ENCODE measurements around the gene PARD3B.
A peak's percentile ranks its signal among the peaks of the same experiment; 100 is the strongest.

Gene PARD3B

DNA sequence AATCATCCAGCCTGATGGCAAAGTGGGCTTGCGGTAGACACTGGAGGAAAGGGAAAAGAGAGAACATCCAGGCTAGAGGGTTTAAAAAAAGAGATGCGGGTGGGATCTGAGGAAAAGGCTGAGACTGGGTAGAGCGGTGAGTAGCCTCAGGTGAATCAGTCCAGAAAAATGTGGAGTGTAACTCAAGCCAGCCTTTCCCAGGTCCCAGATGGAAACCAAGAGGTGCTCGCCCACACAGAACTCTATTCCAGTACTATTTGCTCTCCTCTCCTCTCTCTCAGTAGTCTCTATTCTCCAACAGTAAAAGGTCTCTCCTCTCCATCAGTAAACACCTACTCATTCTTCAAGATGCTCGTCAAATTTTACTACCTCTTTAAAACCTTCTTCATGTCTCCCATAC is 1098.7 kb downstream of the PARD3B start:
- no peak for DNase-seq

DNA sequence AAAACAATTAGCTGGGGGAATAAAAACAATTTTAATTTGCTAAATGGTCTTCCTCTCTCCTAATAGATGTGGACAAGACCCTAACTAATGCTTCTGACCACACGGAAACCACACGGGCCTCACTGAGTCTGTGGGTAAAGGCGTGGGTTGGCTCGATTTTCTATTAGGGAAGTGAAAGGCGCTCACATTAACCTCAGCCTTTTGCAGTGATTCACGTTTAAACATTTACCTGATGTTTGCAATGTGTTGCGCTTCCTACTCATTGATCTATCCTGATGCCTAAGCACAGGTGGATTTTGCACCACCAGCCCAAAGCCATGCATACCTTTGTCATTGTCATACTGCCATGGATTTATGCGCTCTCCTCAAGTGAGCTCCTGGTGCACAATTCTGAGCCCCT is 1101.4 kb downstream of the PARD3B start:
- DNase-seq: no peak

- peak; percentile 81 for DNase-seq
Observed at GRCh38 chr2:205650450-205650849, 1105.2 kb downstream of the PARD3B start.

DNA sequence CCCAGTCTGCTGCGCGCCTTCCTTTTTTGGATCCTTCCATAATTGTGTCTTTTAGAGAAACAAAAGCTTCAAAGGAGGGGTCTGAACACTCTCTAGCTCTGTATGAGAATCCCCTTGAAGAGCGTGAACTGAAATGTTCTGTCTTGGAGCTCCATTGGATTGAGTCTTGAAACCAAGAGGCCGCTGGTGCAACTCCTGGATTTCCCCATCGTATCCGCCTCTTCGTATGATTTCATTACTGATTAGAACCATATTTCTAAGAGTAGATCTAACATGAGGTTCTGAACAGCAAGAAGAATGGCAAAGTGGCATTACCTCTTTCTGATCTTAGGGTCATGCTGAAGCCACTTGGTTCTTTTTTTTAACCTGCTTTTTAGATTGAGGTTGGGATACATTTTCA is 1105.7 kb downstream of the PARD3B start:
- no peak for DNase-seq

GRCh38 chr2:205651719-205652118 is 1106.4 kb downstream of the PARD3B start:
- no peak for DNase-seq

- peak; percentile 79 for DNase-seq
Observed at GRCh38 chr2:205654878-205655605, 1109.8 kb downstream of the PARD3B start.

- no peak for DNase-seq
Observed at GRCh38 chr2:205655779-205656456, 1110.6 kb downstream of the PARD3B start.

GRCh38 chr2:205656461-205656860 is 1111.2 kb downstream of the PARD3B start:
- no peak for DNase-seq

- DNase-seq: no peak
Observed at GRCh38 chr2:205656941-205657340, 1111.7 kb downstream of the PARD3B start.

- peak; percentile 49 for DNase-seq
Observed at GRCh38 chr2:205657579-205657978, 1112.3 kb downstream of the PARD3B start.

DNA sequence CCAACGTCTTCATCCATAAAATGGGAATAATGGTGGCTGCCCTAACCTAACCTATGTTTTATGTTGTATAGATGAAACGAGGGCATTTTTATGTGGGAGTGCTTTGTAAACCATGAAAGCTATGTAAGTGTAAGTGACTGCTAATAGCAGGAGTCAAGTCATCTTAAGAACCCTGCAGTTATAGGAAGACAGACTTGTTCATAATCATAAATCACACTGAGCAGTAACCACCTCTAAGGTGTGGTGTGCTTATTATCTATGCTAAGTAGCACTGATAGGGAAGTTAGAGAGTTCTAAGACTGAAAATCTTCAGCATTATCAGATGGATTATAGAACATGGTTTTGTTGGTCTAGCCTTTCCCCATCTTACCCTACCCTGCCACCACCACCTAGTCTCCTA is 1112.8 kb downstream of the PARD3B start:
- DNase-seq: no peak

DNA sequence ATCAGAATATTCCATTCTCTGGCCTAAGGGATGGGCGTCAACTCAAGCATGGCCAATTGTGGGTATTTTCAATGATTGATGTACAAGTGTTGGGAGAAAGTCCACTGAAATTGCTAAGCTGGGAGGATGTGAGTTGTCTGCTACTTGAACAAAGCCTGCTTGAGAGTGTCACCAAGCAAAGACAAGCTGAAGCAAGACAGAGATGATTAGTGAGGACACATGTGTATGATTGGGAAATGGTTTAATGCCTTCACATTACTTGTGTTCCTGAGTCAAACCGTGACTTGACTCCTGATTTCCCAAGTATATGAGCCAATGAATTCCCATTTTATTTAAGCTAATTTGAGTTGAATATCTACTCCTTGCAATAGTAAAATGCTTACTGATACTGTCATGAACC is 1113.3 kb downstream of the PARD3B start:
- no peak for DNase-seq

GRCh38 chr2:205659922-205660321 is 1114.6 kb downstream of the PARD3B start:
- no peak for DNase-seq

GRCh38 chr2:205660521-205661124 is 1115.3 kb downstream of the PARD3B start:
- DNase-seq: peak; percentile 95

DNA sequence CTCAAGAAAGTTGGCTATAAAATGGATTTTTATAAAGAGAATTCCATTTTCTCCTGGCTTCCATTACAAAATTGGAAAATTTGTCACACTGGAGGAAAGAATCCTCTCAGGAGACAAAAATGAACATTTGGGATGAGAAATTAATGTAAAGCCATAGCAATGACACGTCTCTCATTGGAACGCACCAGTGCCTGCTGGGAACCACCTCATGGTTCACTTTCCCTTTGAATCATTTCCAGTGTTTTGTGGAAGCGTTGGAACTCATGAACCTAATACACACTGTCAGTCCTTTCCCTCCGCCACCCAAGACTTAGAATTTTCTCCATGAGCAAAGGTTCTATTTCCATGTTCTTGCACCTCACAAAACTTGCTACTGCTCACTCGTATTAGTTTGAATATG is 1116.0 kb downstream of the PARD3B start:
- DNase-seq: no peak

GRCh38 chr2:205662206-205662965 is 1117.1 kb downstream of the PARD3B start:
- DNase-seq: no peak

GRCh38 chr2:205665791-205666190 is 1120.5 kb downstream of the PARD3B start:
- no peak for DNase-seq

Data from EL (cell line).